CD14-positive monocyte (primary cell): ENCODE measurements around the gene MACROD2. TPM values are rescaled to one million over a fixed set of nuclear protein-coding genes. Genes with fewer than 3 reads are reported as not detected.

Source experiments
- DNase-seq, 3 donors: peaks; one replicate each; pipeline ENCODE4 v3.0.0-alpha.2; 2011 to 2022
- H2AFZ ChIP-seq: 2 replicates; pipeline ENCODE4 v1.6.0; 2012; ENCODE audit warnings: mild to moderate bottlenecking, low read depth, low read length, inconsistent platforms; ENCODE audit not compliant: insufficient read depth, poor library complexity, severe bottlenecking
- H3K27ac ChIP-seq, 2 donors: 1 replicate in 1 of 2; 2 replicates in 1 of 2; pipeline ENCODE4 v1.5.1; 2012 to 2013; ENCODE audit warnings: low read length in 2 of 2, control low read depth in 1 of 2, inconsistent platforms in 1 of 2, low read depth in 1 of 2, mild to moderate bottlenecking in 1 of 2
- H3K27me3 ChIP-seq, 2 donors: one replicate each; pipeline versions ENCODE4 v1.6.0 to v1.6.1; 2011 to 2013; ENCODE audit warnings: low read length in 2 of 2; ENCODE audit not compliant: control insufficient read depth in 2 of 2, insufficient read depth in 2 of 2
- H3K36me3 ChIP-seq, 2 donors: replicated peaks in 1 of 2; 1 replicate in 1 of 2; 2 replicates in 1 of 2; pipeline versions ENCODE4 v1.5.1 to v1.6.1; 2012 to 2013; ENCODE audit warnings: low read length in 2 of 2, control low read depth in 1 of 2, inconsistent platforms in 1 of 2, mild to moderate bottlenecking in 1 of 2; ENCODE audit not compliant: insufficient read depth in 2 of 2, control insufficient read depth in 1 of 2
- H3K4me1 ChIP-seq, 2 donors: 1 replicate in 1 of 2; 2 replicates in 1 of 2; pipeline versions ENCODE4 v1.5.1 to v1.6.1; 2012 to 2013; ENCODE audit warnings: low read length in 2 of 2, control low read depth in 1 of 2, inconsistent platforms in 1 of 2, mild to moderate bottlenecking in 1 of 2, moderate library complexity in 1 of 2; ENCODE audit not compliant: insufficient read depth in 2 of 2, control insufficient read depth in 1 of 2
- H3K4me2 ChIP-seq: replicated peaks from 2 replicates; pipeline ENCODE3; 2012; ENCODE audit warnings: low read length, moderate library complexity, mild to moderate bottlenecking; ENCODE audit not compliant: poor library complexity, severe bottlenecking; ENCODE audit errors: extremely low read depth
- H3K4me3 ChIP-seq, 3 experiments: fragments of 200-600 bp in 1 of 3; sonication (generic) in 1 of 3; replicated peaks in 1 of 3; 1 replicate in 2 of 3; 2 replicates in 1 of 3; pipeline ENCODE4 v1.5.1; 2011 to 2013; ENCODE audit warnings: low read length in 3 of 3, mild to moderate bottlenecking in 3 of 3, control low read depth in 2 of 3, low read depth in 2 of 3, inconsistent platforms in 1 of 3, moderate library complexity in 1 of 3
- H3K79me2 ChIP-seq: 2 replicates; pipeline ENCODE4 v1.6.0; 2012; ENCODE audit warnings: mild to moderate bottlenecking, control low read depth, inconsistent platforms, low read length, moderate library complexity; ENCODE audit not compliant: insufficient read depth
- H3K9ac ChIP-seq: 2 replicates; pipeline ENCODE4 v1.6.0; 2017; ENCODE audit warnings: low read length, mild to moderate bottlenecking; ENCODE audit not compliant: insufficient read depth, poor library complexity, severe bottlenecking
- H3K9me3 ChIP-seq, 2 donors: replicated peaks in 1 of 2; 1 replicate in 1 of 2; 2 replicates in 1 of 2; pipeline versions ENCODE4 v1.5.1 to v1.6.1; 2012 to 2013; ENCODE audit warnings: low read length in 2 of 2, control low read depth in 1 of 2; ENCODE audit not compliant: control insufficient read depth in 1 of 2, insufficient read depth in 1 of 2
- H4K20me1 ChIP-seq: 2 replicates; pipeline ENCODE4 v1.6.0; 2012; ENCODE audit warnings: mild to moderate bottlenecking, low read length, control low read depth, moderate library complexity; ENCODE audit not compliant: insufficient read depth
- H3K27ac Mint-ChIP-seq, 7 donors: one replicate each; pipeline ENCODE4 v1.8.0; 2020; ENCODE audit warnings: mild to moderate bottlenecking in 7 of 7, mixed read lengths in 7 of 7, moderate library complexity in 6 of 7, inconsistent platforms in 2 of 7
- H3K27me3 Mint-ChIP-seq, 3 donors: one replicate each; pipeline ENCODE4 v1.8.0; 2021 to 2022; ENCODE audit warnings: low read depth in 3 of 3, mild to moderate bottlenecking in 3 of 3, mixed read lengths in 3 of 3, moderate library complexity in 3 of 3, inconsistent platforms in 1 of 3
- H3K36me3 Mint-ChIP-seq, 2 donors: one replicate each; pipeline ENCODE4 v1.8.0; 2020; ENCODE audit warnings: mixed read lengths in 2 of 2, inconsistent platforms in 1 of 2, mild to moderate bottlenecking in 1 of 2
- H3K4me1 Mint-ChIP-seq: one replicate; pipeline ENCODE4 v1.8.0; 2020; ENCODE audit warnings: mild to moderate bottlenecking, mixed read lengths
- H3K4me3 Mint-ChIP-seq, 2 donors: one replicate each; pipeline ENCODE4 v1.8.0; 2020; ENCODE audit warnings: mild to moderate bottlenecking in 2 of 2, mixed read lengths in 2 of 2, moderate library complexity in 1 of 2
- H3K9me3 Mint-ChIP-seq, 7 donors: one replicate each; pipeline ENCODE4 v1.8.0; 2020 to 2022; ENCODE audit warnings: mixed read lengths in 7 of 7, mild to moderate bottlenecking in 6 of 7, moderate library complexity in 6 of 7, inconsistent platforms in 2 of 7
- WGBS: methylation state at CpG from one replicate; pipeline ENCODE4 v1.1.5; 2013; ENCODE audit warnings: missing lambda C conversion rate; ENCODE audit not compliant: insufficient coverage; 5-methylcytosine and 5-hydroxymethylcytosine counted together
- intact Hi-C, 2 donors: fragments of 100-400 bp; cut with micrococcal nuclease; formaldehyde crosslinking; loops; one replicate each; pipeline versions ENCODE4 v1.15.0 to v1.15.1; 2023
- polyA plus RNA-seq, 3 donors: library from polyadenylated mRNA; depleted of rRNA in 1 of 3; unstranded in 2 of 3; stranded (reverse) in 1 of 3; fragments of 300-500 nt in 2 of 3; fragments of >200 nt in 1 of 3; fragmentation: Illumina TruSeq in 2 of 3; gene quantifications; 1 replicate in 2 of 3; 2 replicates in 1 of 3; pipeline ENCODE4 v1.2.3, GENCODE V29; 2012 to 2021
- TF ChIP-seq, protein P1 (sequence below): fragments of 200-600 bp; IDR thresholded peaks from one replicate; pipeline ENCODE4 v1.8.0; 2022; ENCODE audit warnings: antibody characterized with exemption, mild to moderate bottlenecking

MACROD2 gene
- polyA plus RNA-seq, 3 donors = 0.23 TPM; not detected in 2

- intact Hi-C loops = no loop called here
- Histone ChIP-seq H3K4me3 (no peak overlapping the region), H3K36me3 (no peaks in the 10 kb centered on the region), H3K9me3 (no peaks in the 10 kb centered on the region), H3K4me1 (no peaks in the 10 kb centered on the region), H3K9ac (no peak overlapping the region), H3K27me3 (no peaks in the 10 kb centered on the region), H3K27ac (no peak overlapping the region), H2AFZ (no peak overlapping the region), H4K20me1 (no peaks in the 10 kb centered on the region), H3K4me2 (no peak overlapping the region), H3K79me2 (no peaks in the 10 kb centered on the region)
- Mint-ChIP-seq H3K36me3 (no peaks in the 10 kb centered on the region), H3K9me3 (peaks cover 0 to 1% (median 0%) of the 10 kb centered on the region in 7 donors), H3K4me3 (no peak overlapping the region), H3K27me3 (no peaks in the 10 kb centered on the region), H3K4me1 (no peaks in the 10 kb centered on the region), H3K27ac (no peak overlapping the region)
- no CpG with 5 or more reads among the region's 4 CpGs for WGBS
- DNase-seq = no peak
- TF ChIP-seq, protein P1, sequence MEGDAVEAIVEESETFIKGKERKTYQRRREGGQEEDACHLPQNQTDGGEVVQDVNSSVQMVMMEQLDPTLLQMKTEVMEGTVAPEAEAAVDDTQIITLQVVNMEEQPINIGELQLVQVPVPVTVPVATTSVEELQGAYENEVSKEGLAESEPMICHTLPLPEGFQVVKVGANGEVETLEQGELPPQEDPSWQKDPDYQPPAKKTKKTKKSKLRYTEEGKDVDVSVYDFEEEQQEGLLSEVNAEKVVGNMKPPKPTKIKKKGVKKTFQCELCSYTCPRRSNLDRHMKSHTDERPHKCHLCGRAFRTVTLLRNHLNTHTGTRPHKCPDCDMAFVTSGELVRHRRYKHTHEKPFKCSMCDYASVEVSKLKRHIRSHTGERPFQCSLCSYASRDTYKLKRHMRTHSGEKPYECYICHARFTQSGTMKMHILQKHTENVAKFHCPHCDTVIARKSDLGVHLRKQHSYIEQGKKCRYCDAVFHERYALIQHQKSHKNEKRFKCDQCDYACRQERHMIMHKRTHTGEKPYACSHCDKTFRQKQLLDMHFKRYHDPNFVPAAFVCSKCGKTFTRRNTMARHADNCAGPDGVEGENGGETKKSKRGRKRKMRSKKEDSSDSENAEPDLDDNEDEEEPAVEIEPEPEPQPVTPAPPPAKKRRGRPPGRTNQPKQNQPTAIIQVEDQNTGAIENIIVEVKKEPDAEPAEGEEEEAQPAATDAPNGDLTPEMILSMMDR = no peak
Measured at GRCh38 chr20:14341801-14342200, 346.5 kb downstream of the MACROD2 start.

DNA sequence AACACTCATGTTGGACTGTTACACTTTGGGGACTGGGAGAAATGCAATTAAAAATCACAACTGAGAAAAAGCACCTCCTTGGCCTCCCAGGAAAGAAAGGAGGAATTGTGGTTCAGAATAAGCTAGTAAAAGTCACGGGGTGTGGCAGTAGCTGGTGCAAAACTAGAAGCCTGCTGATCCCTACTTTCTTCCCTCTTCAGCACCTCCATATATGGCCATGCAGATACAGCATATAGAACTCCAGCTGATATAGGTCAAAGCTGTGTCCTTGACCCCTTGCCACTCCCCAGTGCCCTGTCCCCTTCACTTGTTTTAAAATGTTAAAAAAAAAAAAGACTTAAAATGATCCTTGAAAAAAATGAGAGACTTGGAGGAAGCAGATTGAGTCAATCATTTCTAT is 347.6 kb downstream of the MACROD2 start:
- DNase-seq = no peak
- no peaks in the 10 kb centered on the region for H3K4me1 ChIP-seq
- no peaks in the 10 kb centered on the region for H4K20me1 ChIP-seq
- TF ChIP-seq, protein P1 = no peak
- Mint-ChIP-seq H3K27ac (no peak overlapping the region), H3K9me3 (peaks cover 0 to 1% (median 0%) of the 10 kb centered on the region in 7 donors), H3K4me3 (no peak overlapping the region), H3K27me3 (no peaks in the 10 kb centered on the region), H3K36me3 (no peaks in the 10 kb centered on the region), H3K4me1 (no peaks in the 10 kb centered on the region)
- no peaks in the 10 kb centered on the region for H3K36me3 ChIP-seq
- H3K4me3 ChIP-seq = no peak overlapping the region
- H3K9ac ChIP-seq = no peak overlapping the region
- no peak overlapping the region for H3K4me2 ChIP-seq
- H2AFZ ChIP-seq = no peak overlapping the region
- no peak overlapping the region for H3K27ac ChIP-seq
- no CpG with 5 or more reads among the region's 1 CpG for WGBS
- no peaks in the 10 kb centered on the region for H3K79me2 ChIP-seq
- H3K9me3 ChIP-seq = no peaks in the 10 kb centered on the region
- H3K27me3 ChIP-seq = no peaks in the 10 kb centered on the region
- intact Hi-C loops = no loop called here
